Measurements from ENCODE around the gene CRB2.

CRB2 gene

DNA sequence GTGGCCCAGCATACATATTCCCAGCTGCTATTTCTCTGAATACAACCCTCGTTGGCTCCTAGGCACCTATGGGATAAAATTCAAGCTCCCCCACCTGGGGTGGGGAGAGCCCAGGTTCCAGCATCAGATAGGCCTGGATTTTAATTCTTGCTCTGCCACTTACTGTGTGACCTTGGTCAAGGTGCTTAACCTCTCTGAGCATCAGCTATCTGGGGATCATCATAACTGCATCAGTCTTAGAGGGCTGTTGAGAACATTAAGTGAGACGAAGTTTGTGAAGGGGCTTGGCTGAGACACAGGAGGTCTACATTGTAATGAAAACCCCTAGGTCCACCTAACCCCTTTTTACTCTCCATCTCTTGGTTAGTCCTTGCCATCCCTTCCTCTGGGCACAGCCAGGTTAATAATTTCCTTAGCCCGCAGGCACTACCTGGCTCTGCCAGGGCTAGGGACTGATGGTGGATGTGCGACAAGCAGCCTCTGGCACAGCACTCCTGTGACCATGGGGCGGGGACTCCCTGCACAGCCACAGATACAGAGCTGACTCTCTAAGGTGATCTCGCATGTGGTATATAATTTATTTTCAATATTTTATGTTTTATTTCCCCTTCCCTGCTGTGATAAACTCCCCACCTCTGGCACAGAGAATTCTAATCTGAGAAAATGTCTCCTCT lies 68.7 kb downstream of the CRB2 start:
- no peak for DNase-seq

DNA sequence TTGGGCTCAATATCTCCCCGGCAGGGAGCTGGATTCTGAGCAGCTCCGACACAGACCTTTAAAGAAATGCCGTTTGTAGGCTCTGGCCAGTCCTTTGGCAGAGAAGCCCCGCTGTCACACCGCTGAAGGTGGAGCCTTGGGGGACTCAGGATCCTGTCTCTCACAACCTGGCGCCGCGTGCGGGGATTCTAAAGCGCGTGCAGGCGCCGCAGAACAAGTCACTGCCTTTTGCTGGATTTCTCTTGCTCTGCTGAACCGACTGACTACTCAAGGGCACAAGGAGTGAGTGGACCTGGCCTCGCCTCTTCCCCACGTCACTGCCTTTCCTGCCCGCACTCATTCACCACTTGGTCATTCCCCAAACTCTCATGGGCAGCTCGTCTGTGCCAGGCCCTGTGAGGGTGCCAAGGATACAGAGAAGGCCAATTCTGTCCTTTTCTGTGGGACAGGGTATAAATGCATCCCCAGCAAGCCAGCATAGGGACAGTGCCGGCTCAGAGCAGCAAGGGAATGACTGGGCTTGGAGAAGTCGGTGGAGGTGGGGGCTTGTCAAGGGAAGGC lies 69.3 kb downstream of the CRB2 start:
- DNase-seq = no peak

DNA sequence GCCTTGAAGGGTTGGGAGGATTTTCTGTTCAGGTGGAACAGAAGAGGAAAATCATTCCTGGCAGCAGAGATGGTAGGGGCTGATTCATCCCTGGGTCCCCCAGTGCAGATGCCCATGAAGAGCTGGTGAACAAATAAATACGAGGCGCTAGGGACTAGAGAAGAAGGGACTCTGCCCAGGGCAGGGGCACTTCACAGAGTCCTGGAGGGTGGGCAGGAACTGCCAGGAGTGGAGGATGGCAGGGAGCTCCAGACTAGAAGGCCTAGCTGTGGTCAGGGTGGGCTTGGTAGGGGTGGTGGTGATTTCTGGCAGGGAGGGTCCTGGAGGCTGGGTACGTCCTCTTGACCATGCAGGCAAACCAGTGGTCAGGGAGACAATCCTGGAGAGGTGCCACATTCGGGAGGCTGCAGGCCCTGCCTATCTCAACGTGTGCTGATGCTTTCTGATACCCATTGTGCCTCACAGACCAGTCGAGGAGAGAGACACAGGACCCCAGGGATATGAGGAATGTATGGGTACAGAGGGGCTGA lies 69.9 kb downstream of the CRB2 start:
- no peak for DNase-seq

DNA sequence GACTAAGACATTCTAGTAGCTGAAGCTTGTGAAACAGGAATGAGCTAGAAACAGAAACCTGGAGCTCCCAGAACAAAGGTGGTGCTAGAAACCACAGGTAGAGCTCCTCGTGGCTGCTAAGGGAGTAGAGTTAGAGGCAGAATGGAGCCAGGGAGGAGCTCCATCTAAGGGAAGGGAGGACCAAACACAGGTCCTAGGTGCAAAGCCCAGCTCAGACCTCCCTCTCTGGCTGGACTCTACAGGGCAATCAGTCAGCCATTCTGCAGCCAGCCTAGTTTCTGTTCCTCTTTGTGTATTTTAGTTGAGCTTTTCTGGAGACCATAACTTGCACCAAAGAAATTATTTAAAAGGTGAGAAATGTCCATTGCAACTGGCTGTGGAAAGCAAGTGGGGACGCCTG lies 70.4 kb downstream of the CRB2 start:
- no peak for DNase-seq
